ENCODE measurements around the gene CHST4.
"Not testable (repeated sequence)": the region's sequence is repeated elsewhere in the genome, so short reads cannot be mapped to it uniquely, and the experiment has no call there.

Gene CHST4

DNA sequence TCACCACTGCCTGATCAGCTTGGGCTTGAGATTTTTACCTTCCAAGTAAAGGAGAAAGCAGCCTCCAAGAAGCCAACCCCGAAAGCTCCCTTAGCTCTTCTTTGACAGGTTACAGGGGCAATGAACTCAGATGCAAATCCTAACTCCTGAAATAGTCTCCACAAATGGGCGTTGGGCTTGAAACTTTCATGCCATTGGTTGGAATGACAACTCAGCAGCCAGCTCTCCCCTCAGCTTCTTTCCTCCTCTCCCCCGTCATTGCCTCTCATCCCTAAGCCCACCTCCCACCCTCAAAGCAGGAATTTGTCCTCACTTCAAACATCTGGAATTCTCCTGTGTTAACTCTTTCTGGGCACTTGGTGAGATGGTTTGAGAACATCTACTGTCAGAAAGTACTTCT lies 50.7 kb downstream of the CHST4 start, which contains the start of gene TAT:
Gene TAT (minus strand): TSS at position 122 of the 400 bp plus-strand sequence. CDS start 677 bp downstream, outside the sequence.
- DNase-seq (ENCODE audit: low read depth): no peak
- TF ChIP-seq, protein P1, sequence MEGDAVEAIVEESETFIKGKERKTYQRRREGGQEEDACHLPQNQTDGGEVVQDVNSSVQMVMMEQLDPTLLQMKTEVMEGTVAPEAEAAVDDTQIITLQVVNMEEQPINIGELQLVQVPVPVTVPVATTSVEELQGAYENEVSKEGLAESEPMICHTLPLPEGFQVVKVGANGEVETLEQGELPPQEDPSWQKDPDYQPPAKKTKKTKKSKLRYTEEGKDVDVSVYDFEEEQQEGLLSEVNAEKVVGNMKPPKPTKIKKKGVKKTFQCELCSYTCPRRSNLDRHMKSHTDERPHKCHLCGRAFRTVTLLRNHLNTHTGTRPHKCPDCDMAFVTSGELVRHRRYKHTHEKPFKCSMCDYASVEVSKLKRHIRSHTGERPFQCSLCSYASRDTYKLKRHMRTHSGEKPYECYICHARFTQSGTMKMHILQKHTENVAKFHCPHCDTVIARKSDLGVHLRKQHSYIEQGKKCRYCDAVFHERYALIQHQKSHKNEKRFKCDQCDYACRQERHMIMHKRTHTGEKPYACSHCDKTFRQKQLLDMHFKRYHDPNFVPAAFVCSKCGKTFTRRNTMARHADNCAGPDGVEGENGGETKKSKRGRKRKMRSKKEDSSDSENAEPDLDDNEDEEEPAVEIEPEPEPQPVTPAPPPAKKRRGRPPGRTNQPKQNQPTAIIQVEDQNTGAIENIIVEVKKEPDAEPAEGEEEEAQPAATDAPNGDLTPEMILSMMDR (IDR thresholded peaks at IDR 0.05; ENCODE audit: insufficient read depth, low read depth, low read length, missing control alignments): no peak

DNA sequence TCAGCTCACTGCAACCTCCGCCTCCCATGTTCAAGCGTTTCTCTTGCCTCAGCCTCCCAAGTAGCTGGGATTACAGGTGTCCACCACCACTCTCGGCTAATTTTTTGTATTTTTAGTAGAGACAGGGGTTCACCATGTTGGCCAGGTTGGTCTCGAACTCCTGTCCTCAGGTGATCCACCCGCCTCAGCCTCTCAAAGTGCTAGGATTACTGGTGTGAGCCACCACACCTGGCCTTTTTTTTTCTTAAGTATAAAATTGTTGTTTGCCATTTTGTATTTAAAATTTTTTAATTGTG lies 56.3 kb downstream of the CHST4 start:
- H3K4me3 ChIP-seq (ENCODE audit: low read length): not testable (repeated sequence)

More for the DNA sequence above, 50.7 kb downstream of the CHST4 start, which contains the start of gene TAT:
- no peak within 1 kb of the TSS for H3K4me3 ChIP-seq (ENCODE audit: low read length)

DNA sequence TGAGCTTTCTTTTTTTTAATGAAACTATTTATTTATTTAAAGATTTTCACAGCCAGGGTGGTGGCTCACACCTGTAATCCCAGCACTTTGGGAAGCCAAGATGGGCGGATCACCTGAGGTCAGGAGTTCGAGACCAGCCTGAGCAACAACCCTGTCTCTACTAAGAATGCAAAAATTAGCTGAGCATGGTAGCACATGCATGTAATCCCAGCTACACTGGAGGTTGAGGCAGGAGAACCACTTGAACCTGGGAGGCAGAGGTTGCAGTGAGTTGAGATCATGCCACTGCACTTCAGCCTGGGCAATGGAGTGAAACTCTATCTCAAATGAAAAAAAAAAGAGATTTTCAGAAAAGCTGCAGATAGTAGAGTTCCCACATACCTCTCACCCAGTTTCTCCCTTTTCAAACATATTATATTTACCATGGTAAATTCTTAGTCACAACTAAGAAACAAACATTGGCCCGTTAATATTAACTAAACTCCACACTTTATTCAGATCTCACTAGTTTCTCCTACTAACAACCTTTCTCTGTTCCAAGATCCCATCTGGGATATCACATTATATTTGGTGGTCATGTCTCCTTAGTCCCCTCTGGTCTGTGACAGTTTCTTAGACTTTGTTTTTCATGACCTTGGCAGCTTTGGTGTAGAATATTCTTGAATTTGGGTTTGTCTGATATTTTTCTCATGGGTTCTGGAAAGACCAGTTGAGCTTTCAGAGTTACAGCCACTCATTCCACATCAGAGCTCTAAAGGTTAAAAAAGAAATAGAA lies 58.5 kb downstream of the CHST4 start:
- H3K4me3 ChIP-seq (ENCODE audit: low read length): no peak overlapping the region
- TF ChIP-seq, protein P1 (IDR thresholded peaks at IDR 0.05; ENCODE audit: insufficient read depth, low read depth, low read length, missing control alignments): no peak

More for the DNA sequence above, 56.3 kb downstream of the CHST4 start:
- not testable (repeated sequence) for DNase-seq (ENCODE audit: low read depth)

DNA sequence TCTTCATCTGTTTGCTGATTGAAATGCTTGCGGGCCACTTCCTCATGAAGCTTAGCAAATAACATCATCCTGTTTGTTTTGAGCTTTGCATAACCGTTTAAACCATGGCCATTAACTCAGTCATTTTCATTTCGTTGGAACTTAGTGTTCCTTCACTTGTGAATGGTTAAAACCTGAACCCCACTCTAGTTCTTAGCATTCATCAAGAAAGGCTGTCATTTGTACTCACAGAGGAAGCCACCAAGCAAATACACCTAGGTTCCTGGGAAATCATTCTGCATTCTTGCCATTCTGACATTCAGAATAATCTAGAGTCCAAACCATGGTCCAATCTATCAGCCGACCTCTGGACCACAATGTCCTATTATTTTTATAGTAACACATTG lies 59.1 kb downstream of the CHST4 start:
- DNase-seq (ENCODE audit: low read depth): no peak
- TF ChIP-seq, protein P1 (IDR thresholded peaks at IDR 0.05; ENCODE audit: insufficient read depth, low read depth, low read length, missing control alignments): no peak
- no peak overlapping the region for H3K4me3 ChIP-seq (ENCODE audit: low read length)

More for the DNA sequence above, 58.5 kb downstream of the CHST4 start:
- no peak for DNase-seq (ENCODE audit: low read depth)
